KMS-11 (cell line): Measurements from ENCODE around the gene SELENOF.

ENCODE experiments used
- H2AFZ ChIP-seq: fragments of 200-600 bp; sonication (generic); 2 replicates; pipeline ENCODE4 v1.6.1; 2016; ENCODE audit warnings: antibody characterized with exemption, mixed run types, low read depth
- H3K27ac ChIP-seq: fragments of 200-600 bp; sonication (generic); 2 replicates; pipeline ENCODE4 v1.6.1; 2016; ENCODE audit warnings: mild to moderate bottlenecking, mixed run types
- H3K27me3 ChIP-seq: fragments of 200-600 bp; sonication (generic); 2 replicates; pipeline ENCODE4 v1.6.1; 2017; ENCODE audit warnings: mild to moderate bottlenecking, low read depth, mixed run types, moderate library complexity; ENCODE audit not compliant: insufficient read depth
- H3K36me3 ChIP-seq: fragments of 200-600 bp; sonication (generic); 2 replicates; pipeline ENCODE4 v1.6.1; 2017; ENCODE audit warnings: mild to moderate bottlenecking, mixed run types; ENCODE audit not compliant: insufficient read depth
- H3K4me1 ChIP-seq: fragments of 200-600 bp; sonication (generic); 2 replicates; pipeline ENCODE4 v1.6.1; 2016; ENCODE audit warnings: mild to moderate bottlenecking, low read depth, mixed run types; ENCODE audit not compliant: poor library complexity, severe bottlenecking
- H3K4me2 ChIP-seq: fragments of 200-600 bp; sonication (generic); 2 replicates; pipeline ENCODE4 v1.7.0; 2016; ENCODE audit warnings: mild to moderate bottlenecking, mixed run types
- H3K4me3 ChIP-seq: fragments of 200-600 bp; sonication (generic); IDR thresholded peaks from 2 replicates; pipeline ENCODE4 v1.6.1; 2017; ENCODE audit warnings: low read depth, low read length, mixed read lengths; ENCODE audit not compliant: insufficient read depth
- H3K79me2 ChIP-seq: fragments of 200-600 bp; sonication (generic); 2 replicates; pipeline ENCODE4 v1.6.1; 2016; ENCODE audit warnings: low read depth, mixed run types; ENCODE audit not compliant: insufficient read depth
- H3K9ac ChIP-seq: fragments of 200-600 bp; sonication (generic); 2 replicates; pipeline ENCODE4 v1.6.1; 2016; ENCODE audit warnings: mild to moderate bottlenecking, mixed run types
- H4K20me1 ChIP-seq: fragments of 200-600 bp; sonication (generic); 2 replicates; pipeline ENCODE4 v1.6.1; 2016; ENCODE audit warnings: mild to moderate bottlenecking, mixed run types; ENCODE audit not compliant: insufficient read depth
- CTCF ChIP-seq: fragments of 200-600 bp; sonication (generic); conservative IDR thresholded peaks from 2 replicates; pipeline ENCODE4 v1.6.1; 2017; ENCODE audit warnings: low read depth, mild to moderate bottlenecking, antibody characterized with exemption, low read length, moderate library complexity, mixed read lengths

SELENOF gene

GRCh38 chr1:86939406-86939805 lies 25.5 kb upstream of the SELENOF start:
- H3K27ac ChIP-seq: no peak overlapping the region
- no peaks in the 10 kb centered on the region; the same call in 1 of the 2 replicates for H3K79me2 ChIP-seq

GRCh38 chr1:86938855-86939254 lies 24.9 kb upstream of the SELENOF start:
- Histone ChIP-seq H3K27ac (no peak overlapping the region), H3K4me1 (peaks cover 9% of the 10 kb centered on the region), H2AFZ (no peak overlapping the region), H3K36me3 (no peaks in the 10 kb centered on the region), H3K79me2 (no peaks in the 10 kb centered on the region; the same call in 1 of the 2 replicates), H3K4me3 (no peak overlapping the region), H3K9ac (no peak overlapping the region), H3K27me3 (no peaks in the 10 kb centered on the region), H3K4me2 (no peak overlapping the region), H4K20me1 (no peaks in the 10 kb centered on the region)
- no peak for TF ChIP-seq CTCF

More at GRCh38 chr1:86939406-86939805, 25.5 kb upstream of the SELENOF start:
- Histone ChIP-seq H2AFZ (no peak overlapping the region), H3K9ac (no peak overlapping the region), H3K4me1 (peaks cover 9% of the 10 kb centered on the region), H3K36me3 (no peaks in the 10 kb centered on the region), H3K4me2 (no peak overlapping the region), H4K20me1 (no peaks in the 10 kb centered on the region), H3K27me3 (no peaks in the 10 kb centered on the region), H3K4me3 (no peak overlapping the region)
- TF ChIP-seq CTCF: no peak

GRCh38 chr1:86938450-86938849 lies 24.5 kb upstream of the SELENOF start:
- Histone ChIP-seq H4K20me1 (no peaks in the 10 kb centered on the region), H3K4me1 (peaks cover 9% of the 10 kb centered on the region), H3K36me3 (no peaks in the 10 kb centered on the region), H3K4me2 (no peak overlapping the region), H2AFZ (no peak overlapping the region), H3K4me3 (no peak overlapping the region), H3K27ac (no peak overlapping the region), H3K27me3 (no peaks in the 10 kb centered on the region), H3K9ac (no peak overlapping the region), H3K79me2 (no peaks in the 10 kb centered on the region; the same call in 1 of the 2 replicates)
- TF ChIP-seq CTCF: no peak

- no peak overlapping the region for H3K9ac ChIP-seq
- H3K4me1 ChIP-seq: peaks cover 8% of the 10 kb centered on the region
- H3K36me3 ChIP-seq: no peaks in the 10 kb centered on the region
- no peak overlapping the region for H3K4me3 ChIP-seq
- H4K20me1 ChIP-seq: no peaks in the 10 kb centered on the region
- no peaks in the 10 kb centered on the region; the same call in 1 of the 2 replicates for H3K79me2 ChIP-seq
- H3K4me2 ChIP-seq: no peak overlapping the region
- no peak overlapping the region for H2AFZ ChIP-seq
- H3K27ac ChIP-seq: no peak overlapping the region
- no peak for TF ChIP-seq CTCF
- H3K27me3 ChIP-seq: no peaks in the 10 kb centered on the region
Observed at GRCh38 chr1:86933562-86934377, 19.8 kb upstream of the SELENOF start.
